WTC11 (cell line): ENCODE measurements around the gene RAB13.

Experiments
- FOXP1 ChIP-seq: sonication (generic); formaldehyde crosslinking; IDR thresholded peaks from 2 replicates; pipeline ENCODE4 v1.8.0; 2022; ENCODE audit warnings: missing genetic modification reagents, mild to moderate bottlenecking, moderate library complexity, borderline replicate concordance
- FOXP4 ChIP-seq: sonication (generic); formaldehyde crosslinking; IDR thresholded peaks from 2 replicates; pipeline ENCODE4 v1.8.0; 2022; ENCODE audit warnings: mild to moderate bottlenecking, missing genetic modification reagents
- GABPB1 ChIP-seq: sonication (generic); formaldehyde crosslinking; IDR thresholded peaks from 2 replicates; pipeline ENCODE4 v1.8.1; 2023; ENCODE audit warnings: mild to moderate bottlenecking, missing genetic modification reagents
- IRF2 ChIP-seq: sonication (generic); formaldehyde crosslinking; IDR thresholded peaks from 2 replicates; pipeline ENCODE4 v1.8.0; 2022; ENCODE audit warnings: low read depth, missing genetic modification reagents, borderline replicate concordance
- MAX ChIP-seq: sonication (generic); formaldehyde crosslinking; IDR thresholded peaks from 2 replicates; pipeline ENCODE4 v1.8.0; 2022; ENCODE audit warnings: mild to moderate bottlenecking, missing genetic modification reagents
- MXD4 ChIP-seq: fragments of 250-450 bp; sonication (Bioruptor Pico); IDR thresholded peaks from 2 replicates; pipeline ENCODE4 v1.8.0; 2021; ENCODE audit warnings: mild to moderate bottlenecking, moderate library complexity, borderline replicate concordance
- TEAD4 ChIP-seq: sonication (generic); formaldehyde crosslinking; IDR thresholded peaks from 2 replicates; pipeline ENCODE4 v1.8.0; 2022; ENCODE audit warnings: mild to moderate bottlenecking, missing genetic modification reagents
- TF ChIP-seq, protein P1 (sequence below): fragments of 200-600 bp; IDR thresholded peaks from 2 replicates; pipeline ENCODE4 v1.8.0; 2022; ENCODE audit warnings: antibody characterized with exemption
- TF ChIP-seq, protein P2 (sequence below): sonication (generic); formaldehyde crosslinking; IDR thresholded peaks from 2 replicates; pipeline ENCODE4 v1.8.1; 2023; ENCODE audit warnings: mild to moderate bottlenecking, missing genetic modification reagents

DNA sequence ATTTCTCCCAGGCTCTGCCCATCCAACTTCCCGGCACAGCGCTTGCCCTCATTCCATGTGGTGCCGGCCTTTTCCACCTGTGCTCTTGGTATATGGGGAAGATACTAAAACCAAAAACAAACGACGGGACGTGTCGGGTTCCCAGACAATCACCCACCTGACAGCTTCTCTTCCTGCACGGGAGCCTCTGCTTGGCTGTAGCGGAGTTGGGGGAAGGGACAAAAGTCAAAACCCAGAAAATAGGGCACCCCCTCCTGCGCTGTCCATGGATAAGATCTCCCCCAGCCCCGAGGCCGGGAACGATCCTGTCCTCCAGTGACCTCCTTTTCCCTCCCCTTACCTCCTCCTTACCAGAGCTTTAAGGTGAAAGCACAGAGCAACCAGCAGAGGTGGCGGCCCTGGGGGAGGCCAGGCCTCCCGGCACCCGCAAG, 9.3 kb downstream of the RAB13 start:
- TF ChIP-seq, protein P1, sequence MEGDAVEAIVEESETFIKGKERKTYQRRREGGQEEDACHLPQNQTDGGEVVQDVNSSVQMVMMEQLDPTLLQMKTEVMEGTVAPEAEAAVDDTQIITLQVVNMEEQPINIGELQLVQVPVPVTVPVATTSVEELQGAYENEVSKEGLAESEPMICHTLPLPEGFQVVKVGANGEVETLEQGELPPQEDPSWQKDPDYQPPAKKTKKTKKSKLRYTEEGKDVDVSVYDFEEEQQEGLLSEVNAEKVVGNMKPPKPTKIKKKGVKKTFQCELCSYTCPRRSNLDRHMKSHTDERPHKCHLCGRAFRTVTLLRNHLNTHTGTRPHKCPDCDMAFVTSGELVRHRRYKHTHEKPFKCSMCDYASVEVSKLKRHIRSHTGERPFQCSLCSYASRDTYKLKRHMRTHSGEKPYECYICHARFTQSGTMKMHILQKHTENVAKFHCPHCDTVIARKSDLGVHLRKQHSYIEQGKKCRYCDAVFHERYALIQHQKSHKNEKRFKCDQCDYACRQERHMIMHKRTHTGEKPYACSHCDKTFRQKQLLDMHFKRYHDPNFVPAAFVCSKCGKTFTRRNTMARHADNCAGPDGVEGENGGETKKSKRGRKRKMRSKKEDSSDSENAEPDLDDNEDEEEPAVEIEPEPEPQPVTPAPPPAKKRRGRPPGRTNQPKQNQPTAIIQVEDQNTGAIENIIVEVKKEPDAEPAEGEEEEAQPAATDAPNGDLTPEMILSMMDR = no peak
- TF ChIP-seq TEAD4 = no peak
- no peak for TF ChIP-seq FOXP4 (CRISPR knock-in tag)
- no peak for TF ChIP-seq GABPB1 (CRISPR knock-in tag)
- no peak for TF ChIP-seq MXD4 (CRISPR knock-in tag)
- no peak for TF ChIP-seq IRF2 (CRISPR knock-in tag)
- TF ChIP-seq FOXP1 = no peak
- TF ChIP-seq MAX = no peak
- TF ChIP-seq, protein P2, sequence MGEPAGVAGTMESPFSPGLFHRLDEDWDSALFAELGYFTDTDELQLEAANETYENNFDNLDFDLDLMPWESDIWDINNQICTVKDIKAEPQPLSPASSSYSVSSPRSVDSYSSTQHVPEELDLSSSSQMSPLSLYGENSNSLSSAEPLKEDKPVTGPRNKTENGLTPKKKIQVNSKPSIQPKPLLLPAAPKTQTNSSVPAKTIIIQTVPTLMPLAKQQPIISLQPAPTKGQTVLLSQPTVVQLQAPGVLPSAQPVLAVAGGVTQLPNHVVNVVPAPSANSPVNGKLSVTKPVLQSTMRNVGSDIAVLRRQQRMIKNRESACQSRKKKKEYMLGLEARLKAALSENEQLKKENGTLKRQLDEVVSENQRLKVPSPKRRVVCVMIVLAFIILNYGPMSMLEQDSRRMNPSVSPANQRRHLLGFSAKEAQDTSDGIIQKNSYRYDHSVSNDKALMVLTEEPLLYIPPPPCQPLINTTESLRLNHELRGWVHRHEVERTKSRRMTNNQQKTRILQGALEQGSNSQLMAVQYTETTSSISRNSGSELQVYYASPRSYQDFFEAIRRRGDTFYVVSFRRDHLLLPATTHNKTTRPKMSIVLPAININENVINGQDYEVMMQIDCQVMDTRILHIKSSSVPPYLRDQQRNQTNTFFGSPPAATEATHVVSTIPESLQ = no peak
